ENCODE data around the gene TMEM95.

TMEM95 gene

GRCh38 chr17:7312432-7313087, 42.4 kb upstream of the TMEM95 start:
- no peak for TF ChIP-seq CTCF (conservative IDR thresholded peaks at IDR 0.05; ENCODE audit: low read depth, low read length)
- DNase-seq (ENCODE audit: low read depth) = no peak
- H3K4me3 ChIP-seq (ENCODE audit: low read length) = no peak overlapping the region

DNA sequence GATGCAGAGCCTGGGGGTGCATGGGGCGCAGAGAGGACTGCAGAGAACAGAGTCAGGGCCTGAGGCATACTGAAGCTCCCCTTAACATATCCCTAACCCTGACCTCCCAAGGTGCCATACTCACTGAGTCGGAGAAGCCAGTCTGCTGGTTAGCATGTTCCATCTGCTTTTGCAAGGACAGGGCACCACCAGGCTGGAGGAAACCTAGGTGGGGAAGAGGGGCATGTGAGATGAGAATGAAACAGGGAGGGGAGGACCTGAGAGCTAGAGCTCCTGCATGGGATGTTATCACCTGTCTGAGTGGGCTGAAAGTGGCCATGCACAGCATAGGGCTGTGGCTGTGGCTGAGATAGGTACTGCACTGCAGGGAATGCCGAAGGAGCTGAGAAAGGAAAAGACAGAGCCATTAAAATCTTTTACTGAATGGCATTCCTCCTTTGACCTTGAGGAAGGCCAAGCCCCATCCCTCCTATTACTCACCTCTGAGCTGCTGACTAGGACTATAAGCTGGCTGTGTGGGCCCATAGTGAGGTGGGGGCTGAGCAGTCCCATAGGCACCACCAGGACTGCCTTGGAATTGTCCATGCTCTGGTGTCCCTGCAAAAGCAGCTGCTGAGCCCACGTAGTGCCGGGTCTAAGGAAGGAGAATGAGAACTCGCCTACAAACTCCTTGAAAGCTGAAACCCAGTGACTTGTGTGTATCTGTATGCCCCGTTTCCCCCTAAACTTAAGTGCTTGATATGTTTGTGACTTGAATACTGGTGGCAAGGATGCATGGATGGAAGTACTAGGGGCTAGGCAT, 41.7 kb upstream of the TMEM95 start:
- H3K4me3 ChIP-seq (ENCODE audit: low read length) = no peak overlapping the region
- peak; percentile 8 for TF ChIP-seq CTCF (conservative IDR thresholded peaks at IDR 0.05; ENCODE audit: low read depth, low read length)
- no peak for DNase-seq (ENCODE audit: low read depth)

DNA sequence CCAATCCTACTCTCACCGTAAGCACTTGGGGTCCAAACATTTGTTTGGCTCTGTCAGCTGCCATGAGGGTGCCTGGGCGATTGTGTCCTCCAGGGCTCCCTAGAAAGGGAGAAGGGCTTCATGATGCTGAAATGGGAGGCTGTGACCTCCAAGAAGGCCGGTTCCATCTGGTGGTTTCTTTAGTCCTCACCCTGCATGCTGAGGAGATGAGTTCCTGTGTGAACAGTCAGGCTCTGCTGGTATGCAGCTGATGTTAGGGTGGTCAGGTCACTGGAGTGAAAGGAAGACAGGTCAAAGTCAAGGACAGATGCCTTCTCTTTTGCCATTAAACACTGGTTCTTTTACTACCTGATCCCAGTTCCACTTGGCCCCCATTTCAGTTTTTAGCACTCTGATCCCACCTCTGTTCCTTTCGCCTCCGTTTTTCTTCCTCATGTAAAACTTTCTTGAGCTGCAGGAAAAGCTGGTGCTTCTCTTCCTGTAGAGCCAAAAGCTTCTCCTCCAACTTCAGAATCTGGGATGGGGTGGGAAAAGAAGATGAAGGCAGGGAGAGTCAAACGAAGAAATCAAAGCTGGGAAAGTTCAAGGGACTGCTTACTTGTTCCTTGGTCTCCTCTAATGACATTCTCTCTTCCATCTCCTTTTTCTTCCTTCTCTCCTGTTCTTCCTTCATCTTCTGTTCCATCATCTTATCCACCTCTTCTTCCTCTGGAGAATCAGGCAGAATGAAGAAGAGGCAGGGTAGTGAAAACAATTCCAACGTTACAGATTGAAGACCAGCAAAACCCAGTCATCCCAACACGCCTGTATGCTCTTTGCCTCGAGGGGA, 40.9 kb upstream of the TMEM95 start:
- no peak for DNase-seq (ENCODE audit: low read depth)
- peak overlapping the region; percentile 77 for H3K4me3 ChIP-seq (ENCODE audit: low read length)

DNA sequence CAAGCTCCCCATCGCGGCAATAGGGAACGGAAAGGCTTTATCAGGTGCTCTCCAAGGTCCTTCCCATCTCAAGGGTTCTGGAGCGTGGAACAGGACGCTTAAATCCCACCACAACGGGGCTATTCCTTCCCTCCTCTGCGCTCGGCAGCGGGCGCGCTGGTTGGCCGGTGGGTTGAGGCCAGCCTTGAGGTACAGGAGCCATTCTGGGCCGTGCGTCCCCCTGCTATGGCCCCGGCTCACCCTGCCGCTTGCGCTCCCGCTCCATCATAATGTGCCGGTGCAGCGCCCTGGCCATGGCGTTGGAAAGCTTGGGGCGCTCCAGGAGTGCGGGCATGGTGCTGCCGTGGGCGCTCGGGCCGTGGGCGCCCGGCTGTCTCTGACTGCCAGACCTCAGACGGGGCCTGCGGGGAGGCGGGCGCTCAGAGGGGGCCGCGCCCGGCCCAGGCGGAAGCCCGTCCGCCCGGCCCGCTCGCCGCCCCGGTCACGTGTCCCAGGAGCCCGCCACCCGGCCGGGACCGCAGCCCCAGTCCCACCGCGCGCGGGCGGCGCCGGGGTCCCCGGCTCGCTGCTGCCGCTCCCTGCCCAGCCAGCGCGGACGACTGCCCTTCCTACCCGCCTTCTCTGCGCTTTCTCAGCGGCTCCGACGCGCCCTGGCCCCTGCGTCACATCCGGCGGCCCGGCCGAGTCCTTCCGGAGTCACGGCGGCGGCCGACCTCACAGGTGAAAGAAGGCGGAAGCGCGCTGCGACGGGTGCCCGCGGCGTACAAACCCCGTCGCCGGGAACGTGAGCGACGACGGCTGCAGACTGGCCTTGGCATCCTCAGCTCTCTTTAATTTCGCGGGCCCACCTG, 40.0 kb upstream of the TMEM95 start, which contains the start of gene GPS2:
GPS2 (minus strand) TSS at position 642 of the 851 bp plus-strand sequence; CDS start at position 334, 308 bp downstream.
- H3K4me3 ChIP-seq (ENCODE audit: low read length) = peak within 1 kb of the TSS; percentile 77
- TF ChIP-seq CTCF (conservative IDR thresholded peaks at IDR 0.05; ENCODE audit: low read depth, low read length) = no peak
- DNase-seq (ENCODE audit: low read depth) = no peak

More for the DNA sequence above, 40.9 kb upstream of the TMEM95 start:
- TF ChIP-seq CTCF (conservative IDR thresholded peaks at IDR 0.05; ENCODE audit: low read depth, low read length) = no peak

GRCh38 chr17:7315570-7316235, 39.3 kb upstream of the TMEM95 start:
- DNase-seq (ENCODE audit: low read depth) = no peak
- TF ChIP-seq CTCF (conservative IDR thresholded peaks at IDR 0.05; ENCODE audit: low read depth, low read length) = no peak
- peak overlapping the region; percentile 77 for H3K4me3 ChIP-seq (ENCODE audit: low read length)

Data from retinal pigment epithelial cell (primary cell).